Tongue (tissue), 2 donors: ENCODE data around the gene OXSR1. TPM values are rescaled to one million over a fixed set of nuclear protein-coding genes. Genes with fewer than 3 reads are reported as not detected.
A peak's percentile ranks its signal among the peaks of the same experiment; 100 is the strongest.
"Not testable (repeated sequence)": the region's sequence is repeated elsewhere in the genome, so short reads cannot be mapped to it uniquely, and the experiment has no call there.

Source experiments
- DNase-seq: peaks from one replicate; pipeline ENCODE4 v3.0.0-alpha.2; 2015
- total RNA-seq: library from RNA; depleted of rRNA; stranded (reverse); fragments of >200 nt; gene quantifications from one replicate; pipeline ENCODE4 v1.2.3, GENCODE V29; 2014

Gene OXSR1
- total RNA-seq, 1 donor from 2014 or later, result 43.6 TPM

DNA sequence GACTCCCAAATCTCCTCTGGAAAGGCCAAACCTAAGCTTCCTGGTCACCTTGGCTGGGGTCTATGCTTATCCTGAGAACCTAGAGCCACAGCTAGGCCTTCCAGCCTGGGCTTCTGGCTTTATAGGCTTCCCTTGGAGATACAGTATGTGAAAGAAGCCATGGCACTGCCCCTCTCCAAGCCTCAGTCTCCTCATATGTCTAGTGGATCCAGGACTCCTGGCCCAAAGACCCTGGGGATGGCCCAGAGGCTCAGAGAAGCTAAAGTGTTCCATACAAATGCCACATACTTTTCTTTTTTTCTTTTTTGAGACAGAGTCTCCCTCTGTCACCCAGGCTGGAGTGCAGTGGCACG is 37.1 kb upstream of the OXSR1 start:
- no peak for DNase-seq

DNA sequence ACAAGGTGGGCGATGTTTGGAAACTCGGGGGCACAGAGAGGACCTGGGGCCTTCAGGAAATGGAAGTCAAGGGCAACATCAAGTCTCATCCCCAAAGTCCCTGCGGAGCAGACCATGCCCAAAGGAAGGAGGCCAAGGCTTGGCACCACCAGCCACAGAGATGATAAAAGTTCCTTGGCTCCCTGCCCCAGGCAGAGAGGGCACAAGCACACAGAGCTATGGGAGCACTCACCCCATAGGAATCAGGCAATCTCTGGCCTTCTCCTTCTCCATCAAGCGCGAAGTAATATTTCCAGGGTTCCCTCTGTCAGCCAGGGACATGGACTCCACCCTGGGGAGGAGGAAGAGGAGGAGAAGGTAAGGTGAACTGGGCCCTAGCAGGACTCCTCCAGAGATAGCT is 36.3 kb upstream of the OXSR1 start:
- DNase-seq, result no peak

DNA sequence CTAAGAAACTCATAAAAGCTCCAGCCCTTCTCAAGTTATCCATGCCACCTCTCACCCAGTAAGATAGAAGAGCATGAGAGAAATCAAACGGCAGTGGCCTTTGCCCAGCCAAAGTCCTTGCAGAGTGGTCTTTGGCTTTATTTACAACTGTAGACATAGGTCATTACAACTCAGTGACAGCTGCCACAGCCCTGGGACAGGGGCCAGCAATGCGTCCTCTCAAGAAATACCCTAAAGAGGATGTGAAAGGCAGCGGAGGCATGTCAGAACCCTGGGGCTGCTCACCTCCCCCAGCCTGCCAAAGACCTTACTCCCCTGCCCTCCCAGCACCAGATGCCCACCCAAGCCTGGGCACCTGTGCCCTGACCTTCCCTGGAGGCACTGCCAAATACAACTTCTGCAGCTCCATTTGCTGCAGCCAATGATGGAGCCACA is 34.7 kb upstream of the OXSR1 start:
- DNase-seq, result peak; percentile 33

DNA sequence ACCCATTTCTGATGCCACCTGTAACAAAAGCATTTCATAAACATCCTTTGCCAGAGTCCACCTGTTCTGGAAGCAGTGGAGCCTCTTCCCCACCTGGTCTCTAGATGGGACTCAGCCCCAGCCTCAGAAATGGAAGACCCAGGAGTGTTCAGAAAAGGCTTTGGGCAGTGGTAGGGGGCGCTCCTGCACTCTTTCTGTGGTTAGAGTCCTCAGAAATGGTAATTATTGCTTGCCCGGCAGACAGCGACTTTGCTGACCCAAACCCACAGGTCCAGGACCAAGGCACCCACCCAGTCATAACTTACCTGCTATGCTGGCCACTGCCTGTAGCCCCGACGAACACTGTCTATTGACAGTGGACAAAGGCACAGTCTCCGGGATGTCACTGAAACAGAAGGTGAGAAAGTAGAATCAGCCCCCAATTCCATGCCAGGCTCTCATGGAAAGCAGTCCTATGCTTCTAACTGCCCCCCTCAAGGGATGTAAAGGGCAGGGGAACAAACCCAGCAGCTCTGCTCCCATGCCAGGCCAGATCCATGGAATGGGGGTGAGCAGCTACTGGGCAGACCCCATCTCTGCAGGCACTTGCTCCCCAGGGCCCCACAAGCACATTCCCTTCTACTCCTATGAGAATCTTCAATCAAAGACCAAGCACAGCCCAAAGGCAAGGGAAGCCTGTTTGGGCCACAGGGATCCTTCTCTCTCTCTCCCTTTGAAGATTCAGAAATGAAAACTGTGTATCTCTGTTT is 33.5 kb upstream of the OXSR1 start:
- DNase-seq, result peak; percentile 43

DNA sequence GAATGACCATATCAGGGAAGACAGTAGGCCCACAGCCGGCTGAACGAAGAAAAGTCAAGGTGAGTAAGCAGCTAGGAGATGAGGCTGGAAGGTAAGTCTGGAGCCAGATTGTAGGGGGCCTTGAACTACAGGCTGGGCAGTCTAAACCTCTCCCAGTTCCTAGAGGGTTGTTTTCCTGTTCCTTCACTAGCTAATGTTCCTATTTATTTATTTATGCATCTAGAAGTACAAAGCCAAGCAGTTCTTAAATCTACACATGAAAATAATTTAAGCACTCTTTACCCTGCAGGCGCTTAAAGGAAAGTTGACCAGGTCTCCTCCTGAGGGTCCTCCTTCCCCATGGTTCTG is 32.2 kb upstream of the OXSR1 start:
- DNase-seq, result no peak

DNA sequence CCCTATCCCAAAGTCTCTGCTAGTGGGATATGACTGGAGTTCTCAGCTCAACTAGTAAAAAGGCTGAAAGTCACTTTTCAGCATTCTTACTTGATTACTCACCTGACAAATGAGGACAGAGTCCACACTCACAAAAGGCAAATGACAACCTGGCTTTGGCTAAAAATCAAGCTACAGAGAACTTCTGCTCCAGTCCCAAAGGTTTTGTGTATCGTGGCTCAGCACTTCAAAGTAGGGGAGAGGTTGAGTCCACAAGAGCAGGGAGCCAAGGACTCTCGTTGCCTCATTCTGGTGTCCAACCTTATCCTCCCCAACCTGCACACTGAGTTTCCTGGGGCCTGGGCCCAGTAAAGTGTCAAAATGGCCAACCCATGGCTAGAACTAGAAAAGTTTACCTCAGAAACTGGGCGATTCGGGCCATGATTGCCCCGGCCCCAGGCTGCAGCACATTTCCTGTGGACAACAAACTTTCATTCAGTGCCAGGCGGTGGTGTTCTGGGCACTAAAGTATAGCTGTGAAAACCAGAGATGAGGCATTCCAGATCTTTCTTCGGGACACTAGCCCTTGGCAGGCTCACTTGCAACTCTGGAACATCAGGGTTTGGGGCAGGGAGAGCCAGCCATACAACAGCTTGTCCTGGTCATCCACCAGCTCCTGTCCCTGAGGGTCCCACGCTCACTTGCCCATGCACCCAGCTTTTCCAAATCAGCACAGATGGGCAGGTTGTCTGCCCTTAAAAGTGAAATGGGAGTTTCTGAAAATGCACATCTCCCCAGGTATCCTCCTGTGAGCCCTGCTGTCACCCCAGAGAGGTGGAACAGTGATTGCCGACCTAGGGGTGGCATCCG is 31.6 kb upstream of the OXSR1 start:
- no peak for DNase-seq

DNA sequence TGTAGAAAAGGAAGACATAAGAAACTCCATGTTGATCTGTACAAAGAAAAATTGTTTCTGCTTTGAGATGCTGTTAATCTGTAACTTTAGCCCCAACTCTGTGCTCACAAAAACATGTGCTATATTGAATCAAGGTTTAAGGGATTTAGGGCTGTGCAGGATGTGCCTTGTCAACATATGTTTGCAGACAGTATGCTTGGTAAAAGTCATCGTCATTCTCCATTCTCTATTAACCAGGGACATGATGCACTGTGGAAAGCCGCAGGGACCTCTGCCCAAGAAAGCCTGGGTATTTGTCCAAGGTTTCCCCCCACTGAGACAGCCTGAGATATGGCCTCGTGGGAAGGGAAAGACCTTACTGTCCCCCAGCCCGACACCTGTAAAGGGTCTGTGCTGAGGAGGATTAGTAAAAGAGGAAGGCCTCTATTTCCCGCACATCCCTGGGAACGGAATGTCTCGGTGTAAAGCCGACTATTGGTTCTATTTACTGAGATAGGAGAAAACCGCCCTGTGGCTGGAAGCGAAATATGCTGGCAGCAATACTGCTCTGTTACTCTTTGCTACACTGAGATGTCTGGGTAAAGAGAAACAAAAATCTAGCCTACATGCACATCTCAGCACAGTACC is 30.7 kb upstream of the OXSR1 start:
- DNase-seq, result not testable (repeated sequence)

DNA sequence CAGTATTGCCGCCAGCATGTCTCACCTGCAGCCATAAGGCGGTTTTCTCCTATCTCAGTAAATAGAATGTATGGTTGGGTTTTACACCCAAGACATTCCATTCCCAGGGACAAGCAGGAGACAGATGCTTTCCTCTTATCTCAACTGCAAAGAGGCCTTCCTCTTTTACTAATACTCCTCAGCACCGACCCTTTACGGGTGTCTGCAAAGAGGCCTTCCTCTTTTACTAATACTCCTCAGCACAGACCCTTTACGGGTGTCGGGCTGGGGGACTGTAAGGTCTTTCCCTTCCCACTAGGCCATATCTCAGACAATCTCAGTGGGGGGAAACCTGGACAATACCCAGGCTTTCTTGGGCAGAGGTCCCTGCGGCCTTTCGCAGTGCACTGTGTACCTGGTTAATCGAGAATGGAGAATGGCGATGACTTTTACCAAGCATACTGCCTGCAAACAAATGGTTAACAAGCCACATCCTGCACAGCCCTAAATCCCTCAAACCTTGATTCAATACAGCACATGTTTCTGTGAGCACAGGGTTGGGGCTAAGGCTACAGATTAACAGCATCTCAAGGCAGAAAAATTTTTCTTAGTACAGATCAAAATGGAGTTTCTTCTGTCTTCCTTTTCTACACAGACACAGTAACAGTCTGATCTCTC is 29.6 kb upstream of the OXSR1 start:
- not testable (repeated sequence) for DNase-seq

DNA sequence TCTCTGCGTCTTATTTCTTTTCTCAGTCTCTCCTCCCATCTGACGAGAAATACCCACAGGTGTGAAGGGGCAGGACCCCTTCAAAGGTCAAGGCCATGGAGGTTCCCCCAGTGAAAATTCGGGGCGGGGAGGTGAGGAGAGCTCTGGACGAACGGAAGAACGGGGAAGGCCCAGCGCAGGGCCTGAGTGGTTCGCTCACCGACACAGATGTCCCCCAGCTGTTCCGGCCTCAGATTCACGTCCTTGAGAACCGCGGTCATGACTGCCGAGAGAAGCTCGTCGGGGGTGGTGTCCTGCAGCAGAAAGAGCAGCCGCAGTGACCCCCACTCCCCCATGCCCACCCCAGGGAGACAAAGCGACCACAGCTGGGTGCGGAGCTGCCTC is 29.0 kb upstream of the OXSR1 start:
- DNase-seq, result peak; percentile 55

DNA sequence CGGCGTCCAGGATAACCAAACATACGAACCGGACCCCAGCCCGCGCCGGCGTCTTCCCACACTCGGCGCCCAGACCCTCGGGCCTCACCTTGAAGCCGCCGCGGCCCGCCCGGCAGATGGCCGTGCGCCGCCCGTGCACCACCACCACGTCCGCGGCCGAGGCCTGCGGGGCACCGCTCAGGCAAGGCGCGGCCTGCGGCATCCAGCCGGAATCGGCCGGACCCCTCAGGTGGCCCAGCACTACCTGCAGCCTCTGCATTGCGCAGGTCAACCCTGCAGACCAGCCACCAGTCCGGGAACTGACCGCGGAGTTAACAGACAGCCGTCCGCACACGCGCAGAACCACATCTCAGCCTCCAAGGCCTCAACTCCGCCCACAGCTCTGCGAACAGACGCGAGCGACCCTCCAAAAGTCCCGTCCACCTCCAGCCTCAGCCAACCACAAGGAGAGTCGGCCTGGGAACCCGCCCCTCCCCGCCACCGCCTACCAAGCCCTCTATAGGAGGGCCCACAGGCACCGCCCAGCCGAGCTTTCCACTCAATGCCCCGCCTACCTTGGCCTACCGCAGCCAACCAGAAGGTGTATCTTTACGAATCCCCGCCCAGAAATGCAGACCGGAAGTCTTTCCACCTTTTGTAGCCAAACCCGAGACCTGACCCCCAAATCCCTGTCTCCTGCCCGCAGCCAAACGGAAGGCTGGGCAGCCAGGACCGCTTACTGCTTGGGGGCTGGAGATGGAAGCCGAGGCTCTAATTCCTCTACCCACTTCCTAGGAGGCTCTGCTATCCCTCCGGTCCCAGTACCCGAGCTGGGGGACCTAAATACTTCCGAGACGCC is 28.3 kb upstream of the OXSR1 start, which contains the start of gene ACAA1:
ACAA1 (minus strand) TSS at position 351 of the 838 bp plus-strand sequence; CDS start at position 259, 92 bp downstream.
- DNase-seq, result peak; percentile 100

DNA sequence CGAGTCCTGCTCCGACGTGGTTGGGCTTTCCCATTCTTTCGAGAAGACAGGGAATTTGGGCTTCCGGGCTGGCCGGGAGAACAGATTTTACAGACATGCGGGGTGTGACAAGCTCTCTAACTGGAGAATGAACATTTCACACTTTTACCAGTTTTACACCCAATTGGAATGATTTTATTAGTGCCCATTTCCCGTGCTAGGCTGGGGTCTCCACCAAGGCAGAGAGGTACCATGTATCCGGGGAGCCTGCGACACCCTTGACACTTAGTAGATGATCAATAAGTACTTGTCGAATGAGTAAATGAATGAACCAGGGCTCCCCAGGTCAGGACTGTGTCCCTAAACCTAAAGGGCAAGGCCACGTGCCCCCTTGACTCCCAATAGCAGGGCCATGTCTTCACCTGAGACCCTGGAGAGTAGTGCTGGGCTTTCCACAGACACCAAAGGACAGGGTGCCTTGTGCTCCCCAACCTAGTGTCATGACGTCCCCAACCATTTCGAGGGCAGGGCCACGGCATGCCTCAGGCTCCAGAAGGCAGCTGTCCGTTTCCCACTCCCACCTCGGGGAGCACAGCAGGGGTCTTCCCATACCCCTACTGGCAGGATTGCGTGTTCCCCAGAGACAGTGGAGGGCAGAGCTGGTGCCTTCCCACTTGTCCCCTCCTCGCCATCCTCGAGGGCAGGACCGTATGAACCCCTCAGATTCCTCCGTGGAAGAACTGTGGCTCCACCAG is 27.6 kb upstream of the OXSR1 start:
- no peak for DNase-seq

DNA sequence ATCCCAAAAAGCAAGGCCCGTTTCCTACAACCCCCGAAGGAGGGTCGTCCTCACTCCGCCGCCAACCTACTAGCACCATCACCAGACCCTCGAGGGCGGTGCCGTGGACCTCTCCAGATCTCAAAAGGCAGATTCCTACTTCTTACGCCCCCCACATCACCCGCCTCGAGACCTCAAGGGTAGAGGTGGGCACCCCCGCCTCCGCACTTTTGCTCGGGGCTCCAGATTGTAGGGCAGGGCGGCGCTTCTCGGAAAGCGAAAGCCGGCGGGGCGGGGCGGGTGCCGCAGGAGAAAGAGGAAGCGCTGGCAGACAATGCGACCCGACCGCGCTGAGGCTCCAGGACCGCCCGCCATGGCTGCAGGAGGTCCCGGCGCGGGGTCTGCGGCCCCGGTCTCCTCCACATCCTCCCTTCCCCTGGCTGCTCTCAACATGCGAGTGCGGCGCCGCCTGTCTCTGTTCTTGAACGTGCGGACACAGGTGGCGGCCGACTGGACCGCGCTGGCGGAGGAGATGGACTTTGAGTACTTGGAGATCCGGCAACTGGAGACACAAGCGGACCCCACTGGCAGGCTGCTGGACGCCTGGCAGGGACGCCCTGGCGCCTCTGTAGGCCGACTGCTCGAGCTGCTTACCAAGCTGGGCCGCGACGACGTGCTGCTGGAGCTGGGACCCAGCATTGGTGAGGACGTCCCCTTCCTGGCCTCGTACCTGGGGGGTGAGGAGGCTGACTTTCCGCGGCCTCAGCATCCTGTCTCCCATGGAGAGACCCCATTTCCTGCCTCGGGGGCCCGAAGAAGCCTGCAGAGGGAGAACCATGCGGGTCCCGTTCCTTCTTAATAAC is 26.8 kb upstream of the OXSR1 start, which contains the start of gene MYD88:
MYD88 (plus strand) TSS at position 313 of the 842 bp plus-strand sequence; CDS start at position 353, 40 bp downstream.
- DNase-seq, result peak; percentile 81

DNA sequence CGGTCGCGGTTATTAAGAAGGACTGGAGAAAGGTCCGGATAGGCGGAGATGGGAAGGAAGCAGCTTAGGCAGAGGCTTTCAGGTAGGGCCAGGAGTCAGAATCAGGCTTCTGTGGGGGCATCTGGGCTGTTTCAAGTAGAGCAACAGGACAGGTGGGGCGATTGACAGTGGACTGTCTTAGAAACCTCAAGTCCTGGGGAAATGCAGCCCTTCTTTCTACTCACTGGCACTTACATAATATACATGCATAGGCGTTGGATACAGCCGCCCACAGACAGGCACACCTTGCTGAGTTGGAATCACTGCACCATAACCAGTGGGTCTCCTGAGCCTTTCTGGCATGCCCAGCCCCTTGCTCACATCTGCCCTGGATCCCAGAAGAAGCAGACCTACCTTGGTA is 26.1 kb upstream of the OXSR1 start:
- DNase-seq, result no peak

DNA sequence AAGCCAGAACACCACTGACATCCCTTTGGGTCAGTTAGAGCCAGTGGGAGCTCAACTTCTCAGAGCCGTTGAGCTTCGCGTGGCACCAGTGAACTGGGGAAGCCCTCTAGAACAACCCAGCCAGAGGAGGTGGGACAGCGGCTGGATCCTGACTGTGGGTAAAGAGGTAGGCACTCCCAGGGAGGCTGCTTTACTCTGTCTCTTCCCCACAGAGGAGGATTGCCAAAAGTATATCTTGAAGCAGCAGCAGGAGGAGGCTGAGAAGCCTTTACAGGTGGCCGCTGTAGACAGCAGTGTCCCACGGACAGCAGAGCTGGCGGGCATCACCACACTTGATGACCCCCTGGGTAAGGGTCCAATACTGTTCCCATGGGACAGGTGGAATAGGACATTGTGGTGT is 25.7 kb upstream of the OXSR1 start:
- DNase-seq, result no peak

DNA sequence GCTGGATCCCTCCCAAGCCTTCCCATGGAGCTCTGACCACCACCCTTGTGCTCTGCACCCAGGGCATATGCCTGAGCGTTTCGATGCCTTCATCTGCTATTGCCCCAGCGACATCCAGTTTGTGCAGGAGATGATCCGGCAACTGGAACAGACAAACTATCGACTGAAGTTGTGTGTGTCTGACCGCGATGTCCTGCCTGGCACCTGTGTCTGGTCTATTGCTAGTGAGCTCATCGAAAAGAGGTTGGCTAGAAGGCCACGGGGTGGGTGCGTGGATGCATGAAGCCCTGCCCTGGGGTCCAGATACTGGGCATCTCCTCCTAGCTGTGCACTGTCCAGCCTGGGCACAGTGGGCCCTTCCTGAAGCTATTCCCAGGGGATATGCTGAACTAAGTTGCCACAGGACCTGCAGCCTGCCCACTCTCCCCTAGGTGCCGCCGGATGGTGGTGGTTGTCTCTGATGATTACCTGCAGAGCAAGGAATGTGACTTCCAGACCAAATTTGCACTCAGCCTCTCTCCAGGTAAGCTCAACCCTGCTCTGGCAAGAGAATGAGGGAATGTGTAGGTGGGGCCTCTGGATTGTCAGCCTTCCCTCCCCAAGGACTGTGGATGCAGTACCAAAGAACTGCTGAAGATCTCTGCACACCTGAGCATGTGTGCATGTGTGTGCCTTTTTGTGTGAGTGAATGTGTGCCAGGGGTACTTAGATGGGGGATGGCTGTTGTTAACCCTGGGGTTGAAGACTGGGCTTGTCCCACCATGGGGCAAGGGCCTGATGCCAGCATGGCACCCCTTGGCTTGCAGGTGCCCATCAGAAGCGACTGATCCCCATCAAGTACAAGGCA is 24.8 kb upstream of the OXSR1 start:
- DNase-seq, result no peak

DNA sequence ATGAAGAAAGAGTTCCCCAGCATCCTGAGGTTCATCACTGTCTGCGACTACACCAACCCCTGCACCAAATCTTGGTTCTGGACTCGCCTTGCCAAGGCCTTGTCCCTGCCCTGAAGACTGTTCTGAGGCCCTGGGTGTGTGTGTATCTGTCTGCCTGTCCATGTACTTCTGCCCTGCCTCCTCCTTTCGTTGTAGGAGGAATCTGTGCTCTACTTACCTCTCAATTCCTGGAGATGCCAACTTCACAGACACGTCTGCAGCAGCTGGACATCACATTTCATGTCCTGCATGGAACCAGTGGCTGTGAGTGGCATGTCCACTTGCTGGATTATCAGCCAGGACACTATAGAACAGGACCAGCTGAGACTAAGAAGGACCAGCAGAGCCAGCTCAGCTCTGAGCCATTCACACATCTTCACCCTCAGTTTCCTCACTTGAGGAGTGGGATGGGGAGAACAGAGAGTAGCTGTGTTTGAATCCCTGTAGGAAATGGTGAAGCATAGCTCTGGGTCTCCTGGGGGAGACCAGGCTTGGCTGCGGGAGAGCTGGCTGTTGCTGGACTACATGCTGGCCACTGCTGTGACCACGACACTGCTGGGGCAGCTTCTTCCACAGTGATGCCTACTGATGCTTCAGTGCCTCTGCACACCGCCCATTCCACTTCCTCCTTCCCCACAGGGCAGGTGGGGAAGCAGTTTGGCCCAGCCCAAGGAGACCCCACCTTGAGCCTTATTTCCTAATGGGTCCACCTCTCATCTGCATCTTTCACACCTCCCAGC is 24.0 kb upstream of the OXSR1 start:
- DNase-seq, result no peak

DNA sequence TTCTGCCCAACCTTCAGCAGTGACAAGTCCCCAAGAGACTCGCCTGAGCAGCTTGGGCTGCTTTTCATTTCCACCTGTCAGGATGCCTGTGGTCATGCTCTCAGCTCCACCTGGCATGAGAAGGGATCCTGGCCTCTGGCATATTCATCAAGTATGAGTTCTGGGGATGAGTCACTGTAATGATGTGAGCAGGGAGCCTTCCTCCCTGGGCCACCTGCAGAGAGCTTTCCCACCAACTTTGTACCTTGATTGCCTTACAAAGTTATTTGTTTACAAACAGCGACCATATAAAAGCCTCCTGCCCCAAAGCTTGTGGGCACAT is 23.4 kb upstream of the OXSR1 start:
- no peak for DNase-seq

DNA sequence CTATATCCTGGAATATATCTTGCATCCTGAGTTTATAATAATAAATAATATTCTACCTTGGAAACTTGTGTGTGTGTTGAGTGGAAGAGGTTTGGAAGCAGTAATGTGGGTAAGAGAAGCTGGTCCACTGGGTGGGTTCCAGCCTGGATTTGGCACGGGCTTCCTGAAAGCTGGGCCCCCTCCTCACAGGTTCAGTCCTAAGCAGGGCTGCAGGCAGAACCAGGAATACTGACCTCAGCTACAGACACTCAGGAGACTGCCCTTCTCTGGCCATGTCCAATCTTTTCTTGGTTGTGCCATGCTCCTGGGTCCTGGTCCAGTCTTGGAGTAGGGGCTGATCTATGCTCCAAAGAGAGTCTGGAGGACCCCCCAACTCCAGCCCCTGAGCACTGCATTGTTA is 22.4 kb upstream of the OXSR1 start:
- no peak for DNase-seq
